GM19452 (cell line): Measurements from ENCODE around the gene MPL.
"Not testable (repeated sequence)": the region's sequence is repeated elsewhere in the genome, so short reads cannot be mapped to it uniquely, and the experiment has no call there.

Experiments
- ATAC-seq: cut with Tn5 transposase; IDR thresholded peaks from one replicate; pipeline ENCODE4 v1.9.1; 2021; ENCODE audit not compliant: unreplicated experiment

MPL gene

GRCh38 chr1:43373066-43373940, 35.7 kb downstream of the MPL start:
- no peak for ATAC-seq

- ATAC-seq, result no peak
Observed at GRCh38 chr1:43376723-43377235, 39.2 kb downstream of the MPL start.

GRCh38 chr1:43377831-43378230, 40.2 kb downstream of the MPL start:
- no peak for ATAC-seq

- no peak for ATAC-seq
Observed at GRCh38 chr1:43379476-43379875, 41.9 kb downstream of the MPL start.

- ATAC-seq, result no peak
Observed at GRCh38 chr1:43381612-43382011, 44.0 kb downstream of the MPL start.

- ATAC-seq, result no peak
Observed at GRCh38 chr1:43382027-43382779, 44.6 kb downstream of the MPL start.

GRCh38 chr1:43383449-43383848, 45.8 kb downstream of the MPL start:
- no peak for ATAC-seq

- ATAC-seq, result no peak
Observed at GRCh38 chr1:43386676-43387075, 49.1 kb downstream of the MPL start.

GRCh38 chr1:43387976-43388599, 50.5 kb downstream of the MPL start:
- ATAC-seq, result no peak

GRCh38 chr1:43388613-43389012, 51.0 kb downstream of the MPL start:
- ATAC-seq, result no peak

- peak; percentile 83 for ATAC-seq
Observed at GRCh38 chr1:43389326-43390313, 52.0 kb downstream of the MPL start, which contains the start of the genes MED8 and SZT2. MED8 (minus strand) TSS chr1:43389800; CDS start chr1:43389764, 36 bp downstream. SZT2 (plus strand) TSS chr1:43389899; CDS start chr1:43389969, 70 bp downstream.

GRCh38 chr1:43392702-43393101, 55.1 kb downstream of the MPL start:
- no peak for ATAC-seq

- no peak for ATAC-seq
Observed at GRCh38 chr1:43395523-43395922, 57.9 kb downstream of the MPL start.

GRCh38 chr1:43396059-43396458, 58.4 kb downstream of the MPL start:
- ATAC-seq, result no peak

- no peak for ATAC-seq
Observed at GRCh38 chr1:43398227-43398626, 60.6 kb downstream of the MPL start.

GRCh38 chr1:43400441-43400840, 62.8 kb downstream of the MPL start:
- not testable (repeated sequence) for ATAC-seq

GRCh38 chr1:43402089-43402865, 64.7 kb downstream of the MPL start:
- ATAC-seq, result no peak
